ENCODE data around the gene SH2D5. TPM values are rescaled to one million over a fixed set of nuclear protein-coding genes. Genes with fewer than 3 reads are reported as not detected.
A peak's percentile ranks its signal among the peaks of the same experiment; 100 is the strongest.

The SH2D5 gene
- polyA plus RNA-seq, 4 donors = 0.07 to 1.1 (median 0.16) TPM

- no peak overlapping the region for H3K4me3 ChIP-seq (ENCODE audit: low read depth in 1 of 3, low read length in 3 of 3)
- DNase-seq = no peak
- no peaks in the 10 kb centered on the region for H3K27me3 ChIP-seq (ENCODE audit: control insufficient read depth in 3 of 3, insufficient read depth in 3 of 3, low read length in 3 of 3)
- no peak for FAIRE-seq
- no peak overlapping the region for H3K27ac ChIP-seq (ENCODE audit: low read depth in 1 of 3, low read length in 2 of 3)
- 81 to 86% (median 82%) methylated on average over 10 of the region's 10 CpGs for WGBS, 3 donors
- H3K9me3 ChIP-seq (ENCODE audit: control insufficient read depth in 2 of 2, insufficient read depth in 1 of 2, low read depth in 1 of 2, low read length in 1 of 2) = peaks cover 0 to 4% of the 10 kb centered on the region in 2 donors
- H3K36me3 ChIP-seq (ENCODE audit: control insufficient read depth in 3 of 3, insufficient read depth in 2 of 3, low read depth in 1 of 3, low read length in 3 of 3) = no peaks in the 10 kb centered on the region
- H3K4me1 ChIP-seq (ENCODE audit: control insufficient read depth in 3 of 3, insufficient read depth in 2 of 3, low read depth in 1 of 3, low read length in 2 of 3) = peaks cover 0 to 4% (median 0%) of the 10 kb centered on the region in 3 donors
Measured at GRCh38 chr1:20695515-20695914, 37.0 kb downstream of the SH2D5 start.

GRCh38 chr1:20693623-20694022 lies 38.9 kb downstream of the SH2D5 start:
- Histone ChIP-seq H3K9me3 (ENCODE audit: control insufficient read depth in 2 of 2, insufficient read depth in 1 of 2, low read depth in 1 of 2, low read length in 1 of 2) (peaks cover 0 to 4% of the 10 kb centered on the region in 2 donors), H3K27ac (ENCODE audit: low read depth in 1 of 3, low read length in 2 of 3) (no peak overlapping the region), H3K4me3 (ENCODE audit: low read depth in 1 of 3, low read length in 3 of 3) (no peak overlapping the region), H3K36me3 (ENCODE audit: control insufficient read depth in 3 of 3, insufficient read depth in 2 of 3, low read depth in 1 of 3, low read length in 3 of 3) (no peaks in the 10 kb centered on the region), H3K4me1 (ENCODE audit: control insufficient read depth in 3 of 3, insufficient read depth in 2 of 3, low read depth in 1 of 3, low read length in 2 of 3) (peaks cover 0 to 4% (median 0%) of the 10 kb centered on the region in 3 donors), H3K27me3 (ENCODE audit: control insufficient read depth in 3 of 3, insufficient read depth in 3 of 3, low read length in 3 of 3) (no peaks in the 10 kb centered on the region)
- 74 to 84% (median 77%) methylated on average over 2 of the region's 2 CpGs for WGBS, 3 donors
- FAIRE-seq = no peak
- DNase-seq = no peak

GRCh38 chr1:20691872-20692271 lies 40.6 kb downstream of the SH2D5 start:
- H3K4me3 ChIP-seq (ENCODE audit: low read depth in 1 of 3, low read length in 3 of 3) = no peak overlapping the region
- H3K27ac ChIP-seq (ENCODE audit: low read depth in 1 of 3, low read length in 2 of 3) = no peak overlapping the region
- 81 to 95% (median 81%) methylated on average over 1 of the region's 1 CpG for WGBS, 3 donors
- H3K9me3 ChIP-seq (ENCODE audit: control insufficient read depth in 2 of 2, insufficient read depth in 1 of 2, low read depth in 1 of 2, low read length in 1 of 2) = peaks cover 0 to 4% of the 10 kb centered on the region in 2 donors
- DNase-seq = no peak
- no peak for FAIRE-seq
- peaks cover 0 to 4% (median 0%) of the 10 kb centered on the region in 3 donors for H3K4me1 ChIP-seq (ENCODE audit: control insufficient read depth in 3 of 3, insufficient read depth in 2 of 3, low read depth in 1 of 3, low read length in 2 of 3)
- H3K36me3 ChIP-seq (ENCODE audit: control insufficient read depth in 3 of 3, insufficient read depth in 2 of 3, low read depth in 1 of 3, low read length in 3 of 3) = no peaks in the 10 kb centered on the region
- H3K27me3 ChIP-seq (ENCODE audit: control insufficient read depth in 3 of 3, insufficient read depth in 3 of 3, low read length in 3 of 3) = no peaks in the 10 kb centered on the region

DNA sequence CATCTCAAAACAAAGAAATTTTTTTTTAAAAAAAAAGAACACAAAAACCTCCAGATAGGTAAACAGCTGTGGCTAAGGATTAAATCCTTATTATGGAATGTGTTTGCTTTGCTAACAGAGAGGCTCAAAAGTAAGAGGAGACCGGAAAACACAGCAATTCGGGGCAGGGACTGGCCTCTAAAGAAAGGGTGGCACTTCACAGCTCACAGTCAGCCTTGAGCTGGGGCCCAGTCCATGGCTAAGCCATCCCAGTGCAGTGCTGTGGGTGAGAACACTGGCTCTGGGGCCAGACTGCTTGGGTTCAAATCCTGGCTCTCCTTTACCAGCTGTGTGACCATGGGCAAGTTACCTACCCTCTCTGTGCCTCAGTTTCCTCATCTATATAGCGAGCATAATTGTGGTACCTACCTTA lies 42.9 kb downstream of the SH2D5 start:
- Histone ChIP-seq H3K9me3 (ENCODE audit: control insufficient read depth in 2 of 2, insufficient read depth in 1 of 2, low read depth in 1 of 2, low read length in 1 of 2) (peaks cover 0 to 4% of the 10 kb centered on the region in 2 donors), H3K27ac (ENCODE audit: low read depth in 1 of 3, low read length in 2 of 3) (no peak overlapping the region), H3K36me3 (ENCODE audit: control insufficient read depth in 3 of 3, insufficient read depth in 2 of 3, low read depth in 1 of 3, low read length in 3 of 3) (no peaks in the 10 kb centered on the region), H3K4me3 (ENCODE audit: low read depth in 1 of 3, low read length in 3 of 3) (no peak overlapping the region), H3K27me3 (ENCODE audit: control insufficient read depth in 3 of 3, insufficient read depth in 3 of 3, low read length in 3 of 3) (no peaks in the 10 kb centered on the region), H3K4me1 (ENCODE audit: control insufficient read depth in 3 of 3, insufficient read depth in 2 of 3, low read depth in 1 of 3, low read length in 2 of 3) (no peaks in the 10 kb centered on the region)
- 73 to 86% (median 81%) methylated on average over 3 of the region's 3 CpGs for WGBS, 3 donors
- FAIRE-seq (no peak), DNase-seq (no peak)

GRCh38 chr1:20686883-20687725 lies 45.4 kb downstream of the SH2D5 start:
- no peak for FAIRE-seq
- H3K27me3 ChIP-seq (ENCODE audit: control insufficient read depth in 3 of 3, insufficient read depth in 3 of 3, low read length in 3 of 3) = no peaks in the 10 kb centered on the region
- WGBS, 3 donors = 77 to 81% (median 77%) methylated on average over 20 to 26 of the region's 26 CpGs
- H3K4me1 ChIP-seq (ENCODE audit: control insufficient read depth in 3 of 3, insufficient read depth in 2 of 3, low read depth in 1 of 3, low read length in 2 of 3) = no peaks in the 10 kb centered on the region
- DNase-seq = no peak
- no peak overlapping the region for H3K4me3 ChIP-seq (ENCODE audit: low read depth in 1 of 3, low read length in 3 of 3)
- H3K27ac ChIP-seq (ENCODE audit: low read depth in 1 of 3, low read length in 2 of 3) = no peak overlapping the region
- H3K36me3 ChIP-seq (ENCODE audit: control insufficient read depth in 3 of 3, insufficient read depth in 2 of 3, low read depth in 1 of 3, low read length in 3 of 3) = no peaks in the 10 kb centered on the region
- peaks cover 0 to 4% of the 10 kb centered on the region in 2 donors for H3K9me3 ChIP-seq (ENCODE audit: control insufficient read depth in 2 of 2, insufficient read depth in 1 of 2, low read depth in 1 of 2, low read length in 1 of 2)

DNA sequence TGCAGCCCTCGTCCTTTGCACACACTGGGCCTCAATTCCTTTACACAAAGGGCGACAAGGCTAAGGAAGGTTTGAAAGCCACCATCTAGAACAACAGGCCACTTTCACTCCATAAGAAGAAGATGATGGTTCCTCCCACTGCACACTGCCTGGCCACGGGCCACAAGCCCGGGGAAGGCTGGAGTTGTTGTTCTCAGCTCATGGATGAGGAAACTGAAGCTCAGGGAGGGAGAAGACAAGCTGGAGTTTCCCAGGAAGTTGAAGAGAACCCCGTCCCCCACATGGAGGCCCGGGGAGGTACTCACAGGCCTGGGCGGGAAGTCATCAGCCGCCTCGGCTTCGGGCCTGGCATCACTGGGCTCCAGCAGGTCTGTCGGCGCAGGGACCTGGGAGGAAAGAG lies 46.8 kb downstream of the SH2D5 start:
- Histone ChIP-seq H3K4me3 (ENCODE audit: low read depth in 1 of 3, low read length in 3 of 3) (no peak overlapping the region), H3K27ac (ENCODE audit: low read depth in 1 of 3, low read length in 2 of 3) (peak overlapping the region in 1 of 3 donors; percentile 48), H3K36me3 (ENCODE audit: control insufficient read depth in 3 of 3, insufficient read depth in 2 of 3, low read depth in 1 of 3, low read length in 3 of 3) (no peaks in the 10 kb centered on the region), H3K9me3 (ENCODE audit: control insufficient read depth in 2 of 2, insufficient read depth in 1 of 2, low read depth in 1 of 2, low read length in 1 of 2) (no peaks in the 10 kb centered on the region), H3K27me3 (ENCODE audit: control insufficient read depth in 3 of 3, insufficient read depth in 3 of 3, low read length in 3 of 3) (no peaks in the 10 kb centered on the region), H3K4me1 (ENCODE audit: control insufficient read depth in 3 of 3, insufficient read depth in 2 of 3, low read depth in 1 of 3, low read length in 2 of 3) (no peaks in the 10 kb centered on the region)
- FAIRE-seq (no peak), DNase-seq (no peak)
- 75 to 82% (median 79%) methylated on average over 10 to 12 of the region's 12 CpGs for WGBS, 3 donors

DNA sequence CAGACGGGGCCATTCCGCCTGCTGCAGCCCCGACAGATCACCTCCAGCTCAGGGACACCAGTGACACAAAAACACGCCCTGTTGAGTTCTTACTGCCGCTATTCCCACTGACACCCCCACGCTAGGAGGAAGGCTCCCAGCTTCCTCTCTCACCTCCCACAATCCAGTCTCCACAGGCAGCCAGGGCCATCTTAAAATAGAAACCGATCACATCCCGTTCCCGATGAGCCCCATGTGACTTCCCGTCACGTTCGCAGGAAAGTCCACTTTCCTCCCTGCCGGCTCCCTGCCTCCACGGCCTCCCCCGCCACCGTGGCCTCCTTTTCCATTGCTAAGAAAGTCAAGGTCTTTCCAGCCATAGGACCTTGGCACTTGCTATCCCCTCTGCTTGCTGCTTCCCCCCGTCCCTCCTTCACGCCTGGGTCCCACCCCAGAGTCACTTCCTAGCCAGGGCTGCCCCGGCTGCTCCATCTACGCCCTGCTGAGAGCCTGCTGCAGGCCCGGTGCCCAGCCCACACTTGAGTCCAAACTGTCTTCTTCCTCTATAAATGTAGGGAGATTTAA lies 47.3 kb downstream of the SH2D5 start:
- Histone ChIP-seq H3K27me3 (ENCODE audit: control insufficient read depth in 3 of 3, insufficient read depth in 3 of 3, low read length in 3 of 3) (no peaks in the 10 kb centered on the region), H3K4me1 (ENCODE audit: control insufficient read depth in 3 of 3, insufficient read depth in 2 of 3, low read depth in 1 of 3, low read length in 2 of 3) (no peaks in the 10 kb centered on the region), H3K4me3 (ENCODE audit: low read depth in 1 of 3, low read length in 3 of 3) (peak overlapping the region in 1 of 3 donors; percentile 7), H3K27ac (ENCODE audit: low read depth in 1 of 3, low read length in 2 of 3) (peak overlapping the region in 2 of 3 donors; percentile 22 to 73), H3K9me3 (ENCODE audit: control insufficient read depth in 2 of 2, insufficient read depth in 1 of 2, low read depth in 1 of 2, low read length in 1 of 2) (no peaks in the 10 kb centered on the region), H3K36me3 (ENCODE audit: control insufficient read depth in 3 of 3, insufficient read depth in 2 of 3, low read depth in 1 of 3, low read length in 3 of 3) (no peaks in the 10 kb centered on the region)
- DNase-seq (no peak), FAIRE-seq (no peak)
- 70 to 84% (median 80%) methylated on average over 21 of the region's 21 CpGs for WGBS, 3 donors

GRCh38 chr1:20684651-20685050 lies 47.9 kb downstream of the SH2D5 start:
- 79 to 92% (median 84%) methylated on average over 13 to 14 of the region's 14 CpGs for WGBS, 3 donors
- H3K4me1 ChIP-seq (ENCODE audit: control insufficient read depth in 3 of 3, insufficient read depth in 2 of 3, low read depth in 1 of 3, low read length in 2 of 3) = no peaks in the 10 kb centered on the region
- FAIRE-seq (no peak), DNase-seq (no peak)
- no peaks in the 10 kb centered on the region for H3K27me3 ChIP-seq (ENCODE audit: control insufficient read depth in 3 of 3, insufficient read depth in 3 of 3, low read length in 3 of 3)
- H3K9me3 ChIP-seq (ENCODE audit: control insufficient read depth in 2 of 2, insufficient read depth in 1 of 2, low read depth in 1 of 2, low read length in 1 of 2) = no peaks in the 10 kb centered on the region
- peak overlapping the region in 1 of 3 donors; percentile 7 for H3K4me3 ChIP-seq (ENCODE audit: low read depth in 1 of 3, low read length in 3 of 3)
- peak overlapping the region in 2 of 3 donors; percentile 22 to 73 for H3K27ac ChIP-seq (ENCODE audit: low read depth in 1 of 3, low read length in 2 of 3)
- H3K36me3 ChIP-seq (ENCODE audit: control insufficient read depth in 3 of 3, insufficient read depth in 2 of 3, low read depth in 1 of 3, low read length in 3 of 3) = no peaks in the 10 kb centered on the region
